Gastrocnemius medialis (tissue), 4 donors: Measurements from ENCODE around the gene CELF4.

ENCODE experiments used
- CTCF ChIP-seq, 5 experiments: fragments of 450-650 bp in 3 of 5; fragments of 200-600 bp in 2 of 5; sonication (generic) in 2 of 5; IDR thresholded peaks in 4 of 5; conservative IDR thresholded peaks in 1 of 5; 1 replicate in 4 of 5; 2 replicates in 1 of 5; pipeline ENCODE4 v1.5.1; 2016 to 2019; ENCODE audit warnings: antibody characterized with exemption in 5 of 5, mild to moderate bottlenecking in 3 of 5, moderate library complexity in 3 of 5
- POLR2A ChIP-seq, 2 donors: fragments of 450-650 bp; IDR thresholded peaks; one replicate each; pipeline ENCODE4 v1.6.1; 2017; ENCODE audit warnings: antibody characterized with exemption in 2 of 2, mild to moderate bottlenecking in 2 of 2, moderate library complexity in 2 of 2

- TF ChIP-seq POLR2A (IDR thresholded peaks at IDR 0.05) (no peak), CTCF (IDR thresholded peaks at IDR 0.05 in 4 of 5, conservative IDR thresholded peaks at IDR 0.05 in 1 of 5) (peak; percentile 37 to 83 (median 68))
These were observed 27.6 kb downstream of the CELF4 start for GRCh38 chr18:37537868-37538525.
